Stimulated activated naive CD4-positive, alpha-beta T cell treated with Interleukin-2 at 50 U/mL for 16 hours (primary cell): Measurements from ENCODE around the gene OR10A5.
"Not testable (repeated sequence)": the region's sequence is repeated elsewhere in the genome, so short reads cannot be mapped to it uniquely, and the experiment has no call there.

Experiments used
- DNase-seq: peaks from one replicate; lab custom pipeline; 2025; lab: John Stamatoyannopoulos, UW

Gene OR10A5, protein sequence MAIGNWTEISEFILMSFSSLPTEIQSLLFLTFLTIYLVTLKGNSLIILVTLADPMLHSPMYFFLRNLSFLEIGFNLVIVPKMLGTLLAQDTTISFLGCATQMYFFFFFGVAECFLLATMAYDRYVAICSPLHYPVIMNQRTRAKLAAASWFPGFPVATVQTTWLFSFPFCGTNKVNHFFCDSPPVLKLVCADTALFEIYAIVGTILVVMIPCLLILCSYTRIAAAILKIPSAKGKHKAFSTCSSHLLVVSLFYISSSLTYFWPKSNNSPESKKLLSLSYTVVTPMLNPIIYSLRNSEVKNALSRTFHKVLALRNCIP

DNA sequence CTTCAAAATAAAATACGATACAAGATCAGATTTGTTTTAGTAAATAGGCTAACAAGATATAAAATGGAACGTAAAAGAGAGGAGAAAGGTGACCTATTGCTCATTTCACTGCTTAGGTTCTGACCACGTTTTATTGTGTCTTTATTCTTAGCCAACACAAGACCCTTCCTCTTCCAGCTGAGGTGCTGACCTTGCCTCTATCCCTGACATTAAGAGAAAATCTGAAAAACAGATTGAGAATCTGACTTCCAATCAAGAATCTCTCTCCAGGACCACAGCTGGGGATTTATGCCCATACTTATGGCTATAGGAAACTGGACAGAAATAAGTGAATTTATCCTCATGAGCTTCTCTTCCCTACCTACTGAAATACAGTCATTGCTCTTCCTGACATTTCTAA is at the start of gene OR10A5:
OR10A5 (plus strand) TSS at position 301 of the 400 bp plus-strand sequence; CDS start at position 301, 0 bp downstream.
- DNase-seq: no peak

DNA sequence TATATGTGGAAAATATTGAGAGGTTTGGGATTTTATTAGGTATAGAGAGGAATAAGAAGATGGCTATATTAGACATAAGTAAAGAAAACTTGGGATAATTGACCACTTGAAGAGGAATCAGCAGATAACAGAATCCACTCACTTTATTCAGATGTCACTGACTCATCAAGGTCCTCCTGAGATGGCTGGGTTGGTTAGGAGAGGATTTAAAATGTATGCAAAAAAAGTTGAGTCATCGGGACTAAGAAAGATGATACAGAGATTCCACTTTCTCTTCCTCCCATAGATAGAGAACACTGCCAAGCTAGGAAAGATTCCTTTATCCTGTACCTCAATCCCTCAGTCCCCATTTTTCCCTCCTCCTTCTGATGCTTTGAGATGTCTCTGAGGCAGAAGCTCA is 46.1 kb upstream of the OR10A5 start, which contains the start of gene OR6A2:
OR6A2 (minus strand) TSS at position 288 of the 400 bp plus-strand sequence. CDS start 3,981 bp downstream, outside the sequence.
- no peak for DNase-seq

DNA sequence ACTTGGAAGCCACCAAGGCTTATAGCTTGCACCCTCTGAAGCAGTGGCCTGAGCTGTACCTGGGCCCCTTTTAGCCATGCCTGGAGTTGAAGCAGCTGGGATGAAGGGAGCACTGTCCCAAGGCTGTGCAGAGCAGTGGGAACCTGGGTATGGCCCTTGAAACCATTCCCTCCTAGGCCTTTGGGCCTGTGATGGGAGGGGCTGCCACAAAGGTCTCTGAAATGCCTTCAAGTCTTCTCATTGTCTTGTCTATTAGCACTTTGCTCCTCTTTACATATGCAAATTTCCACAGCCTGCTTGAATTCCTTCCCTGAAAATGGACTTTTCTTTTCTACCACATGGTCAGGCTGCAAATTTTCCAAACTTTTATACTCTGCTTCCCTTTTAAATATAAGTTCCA is 44.4 kb upstream of the OR10A5 start:
- not testable (repeated sequence) for DNase-seq

DNA sequence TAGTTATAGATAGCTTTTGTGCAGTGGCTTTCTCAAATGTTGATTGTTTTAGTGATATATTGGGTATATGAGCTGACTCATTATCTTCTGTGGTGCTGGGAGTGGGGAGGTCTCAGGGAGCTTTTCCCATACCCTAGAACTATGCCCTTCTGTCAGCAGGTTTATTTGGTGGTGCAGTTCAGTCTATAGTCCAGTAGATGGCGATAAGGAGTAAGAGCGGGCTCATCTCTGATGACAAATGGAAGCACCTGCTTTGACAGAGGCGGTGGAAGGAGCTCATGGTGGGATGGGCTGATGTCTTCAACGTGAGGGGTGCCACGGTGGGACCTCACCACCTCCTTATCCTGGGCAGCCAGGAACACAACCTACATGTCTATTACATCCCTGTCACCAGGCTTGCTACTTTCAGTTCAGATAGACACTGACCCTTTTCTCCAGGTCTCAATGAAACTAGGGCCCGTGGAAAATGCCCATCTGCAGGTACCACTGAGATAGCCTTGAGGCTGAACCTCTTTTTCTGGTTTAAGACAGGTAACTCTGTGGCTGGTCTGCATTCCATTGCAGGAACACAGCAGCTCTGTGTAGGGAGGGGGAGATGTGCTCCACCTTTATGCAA is 33.0 kb upstream of the OR10A5 start:
- no peak for DNase-seq

DNA sequence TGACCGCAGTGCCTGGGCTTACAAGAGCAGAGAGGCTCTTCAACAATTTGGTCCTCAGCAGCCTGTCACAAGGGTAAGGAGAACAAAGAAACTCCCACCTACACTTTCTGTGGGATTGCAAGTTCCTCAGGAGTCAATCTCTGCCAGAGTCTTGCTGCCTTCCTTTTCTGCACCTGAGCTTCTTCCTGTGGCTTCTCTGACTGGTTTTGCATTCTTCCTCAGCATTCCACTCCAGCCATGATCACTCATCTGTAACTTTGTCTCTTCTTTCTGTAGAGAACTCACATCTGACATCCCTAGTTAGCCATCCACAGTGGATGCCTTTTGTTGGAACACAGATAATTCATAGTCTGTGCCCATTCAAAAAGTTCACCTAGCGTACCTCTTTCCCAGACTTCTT is 31.8 kb upstream of the OR10A5 start:
- no peak for DNase-seq

DNA sequence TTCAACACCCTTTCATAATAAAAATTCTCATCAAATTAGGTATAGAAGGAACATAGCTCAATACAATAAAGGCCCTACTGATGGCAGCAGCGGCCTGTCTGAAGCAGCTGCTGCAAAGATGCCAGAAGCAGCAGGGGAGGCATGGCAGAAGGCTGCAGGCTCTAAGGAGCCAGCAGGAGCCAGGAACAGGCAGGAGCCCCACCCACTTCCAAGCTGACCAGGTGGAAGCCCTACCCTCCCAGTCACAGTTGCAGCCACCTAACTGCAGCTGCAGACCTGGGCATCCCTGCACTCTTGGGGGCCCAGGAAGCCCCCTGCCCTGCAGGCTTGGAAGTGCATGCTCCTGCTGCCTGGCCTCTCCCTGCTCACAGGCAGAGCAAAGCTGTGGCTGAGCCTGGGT is 27.8 kb upstream of the OR10A5 start:
- DNase-seq: no peak

DNA sequence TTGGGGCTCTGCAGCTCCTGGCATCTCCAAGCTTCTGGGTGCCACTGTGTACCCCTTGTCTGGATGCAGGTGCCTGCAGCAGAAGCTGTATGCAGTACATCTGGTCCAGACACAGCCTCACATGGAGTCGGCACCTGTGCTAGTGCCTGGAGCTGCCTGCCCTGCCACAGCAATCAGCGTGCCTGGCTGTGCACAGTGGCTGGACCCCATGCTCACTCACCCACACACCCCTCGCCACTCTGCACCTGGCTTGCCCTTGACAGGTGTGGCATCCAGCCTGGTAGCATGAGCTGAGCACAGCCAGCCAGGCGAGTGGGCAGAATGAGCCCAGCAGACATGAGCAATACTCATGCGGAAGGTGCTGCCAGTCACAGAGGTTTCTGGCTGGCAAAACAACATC is 26.5 kb upstream of the OR10A5 start:
- DNase-seq: no peak

DNA sequence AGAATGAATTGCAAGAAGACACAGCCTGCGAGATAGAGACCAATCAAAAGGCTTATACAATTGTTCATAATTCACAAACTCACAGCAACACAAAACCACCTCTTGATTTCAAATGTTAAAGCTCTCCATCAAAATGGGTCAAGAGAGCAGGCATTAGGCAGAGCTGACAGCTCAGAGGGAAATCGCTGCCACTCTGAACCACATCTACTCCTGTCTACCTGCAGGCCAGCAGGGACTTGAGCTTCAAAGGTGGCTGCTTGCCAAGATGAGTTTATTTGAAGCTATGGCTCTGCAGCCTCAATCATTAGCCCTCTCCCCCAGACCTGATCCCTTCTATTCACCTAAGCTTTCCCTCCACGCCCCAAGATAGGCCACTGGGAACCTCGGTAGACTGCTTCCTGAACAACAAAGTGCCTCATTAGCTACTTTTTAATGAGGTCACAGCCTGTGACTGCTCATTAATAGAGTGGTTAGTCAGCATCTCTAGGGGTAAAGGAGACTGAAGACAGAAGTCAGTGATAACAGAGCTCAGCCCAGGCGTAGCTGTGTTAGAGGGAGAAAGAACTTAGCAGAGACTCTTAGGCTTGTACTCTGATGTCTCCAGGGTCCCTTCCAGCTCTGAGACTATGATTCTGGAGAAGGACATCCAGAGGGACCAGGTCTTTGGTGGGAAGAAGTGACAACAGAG is 21.2 kb upstream of the OR10A5 start:
- DNase-seq: no peak

DNA sequence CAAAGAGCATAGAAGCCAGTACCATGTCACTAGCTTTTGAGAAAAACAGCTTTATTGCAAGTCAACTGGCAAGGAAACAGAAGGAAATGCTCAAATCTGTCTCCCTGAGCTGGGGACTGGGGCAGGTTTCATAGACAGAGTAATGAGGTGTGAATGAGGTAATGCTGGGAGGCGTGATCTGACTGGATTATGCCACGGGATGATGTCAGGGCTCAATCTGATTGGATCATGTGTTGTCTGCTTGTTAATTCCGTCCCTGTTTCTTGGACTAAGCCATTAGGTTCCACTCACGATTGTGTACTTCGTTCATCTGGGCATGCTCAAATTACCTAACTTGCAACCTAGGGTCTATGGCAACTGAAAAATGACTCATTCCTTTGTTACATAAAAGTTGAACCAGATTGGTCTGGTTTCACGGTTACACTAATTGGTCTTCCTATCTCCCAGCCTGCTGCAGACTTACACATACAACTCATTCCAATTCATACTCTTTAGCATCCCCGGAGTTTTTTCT is 20.2 kb upstream of the OR10A5 start:
- DNase-seq: no peak

DNA sequence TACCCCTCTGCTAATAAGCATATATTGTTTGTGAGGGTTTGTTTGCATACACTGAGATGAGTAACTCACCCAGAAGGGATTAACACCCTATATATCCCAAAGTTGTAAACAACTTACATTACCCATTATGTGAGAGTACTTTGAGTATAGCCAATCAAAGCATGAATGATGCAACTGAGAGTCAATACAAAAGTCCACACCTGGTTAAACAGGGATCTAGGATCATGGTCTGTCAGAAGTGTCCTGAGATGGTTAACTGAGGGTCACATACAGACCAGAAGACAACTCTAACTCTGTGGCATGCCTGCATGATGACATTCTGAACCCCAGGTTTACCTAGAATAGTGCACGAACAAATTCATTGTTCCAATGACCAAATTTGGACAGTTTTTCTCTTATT is 17.4 kb upstream of the OR10A5 start:
- no peak for DNase-seq

DNA sequence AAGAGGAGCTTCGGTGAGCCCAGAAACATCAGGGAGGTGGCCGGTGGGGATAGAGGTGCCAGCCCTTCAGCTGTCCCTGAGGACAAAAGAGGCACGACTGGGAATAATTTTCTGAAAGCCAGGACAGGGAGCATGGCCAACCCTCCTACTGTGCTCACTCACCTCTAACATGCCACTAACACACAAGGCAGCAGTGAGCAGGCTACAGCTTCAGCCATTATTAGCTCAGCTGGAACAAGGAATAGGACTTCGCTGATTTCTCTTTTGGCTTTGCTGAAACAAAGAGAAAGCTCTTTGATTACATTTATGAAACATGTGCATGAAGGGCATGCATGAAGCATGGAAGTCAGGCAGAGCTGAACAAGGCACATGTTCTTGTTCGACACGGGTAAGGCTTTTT is 12.1 kb upstream of the OR10A5 start:
- no peak for DNase-seq

DNA sequence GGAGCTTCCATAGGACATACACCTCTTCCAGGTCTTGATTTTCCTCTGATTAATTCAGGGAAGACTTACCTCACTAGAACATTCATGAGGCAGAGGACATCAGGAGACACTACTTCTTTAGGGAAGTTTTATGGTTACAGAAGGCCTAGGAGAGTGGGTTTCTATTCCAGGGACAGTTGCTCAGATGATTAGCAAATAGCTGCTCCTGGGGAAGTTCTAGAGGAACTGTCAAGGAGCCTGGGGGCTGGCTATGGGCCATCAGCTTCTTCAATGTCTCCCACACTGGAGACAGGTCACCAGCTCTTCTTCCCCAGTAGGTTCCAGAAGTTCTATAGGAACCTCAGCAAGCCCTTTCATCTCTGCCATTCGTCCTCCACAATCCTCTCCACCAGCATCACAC is 11.5 kb upstream of the OR10A5 start:
- no peak for DNase-seq

DNA sequence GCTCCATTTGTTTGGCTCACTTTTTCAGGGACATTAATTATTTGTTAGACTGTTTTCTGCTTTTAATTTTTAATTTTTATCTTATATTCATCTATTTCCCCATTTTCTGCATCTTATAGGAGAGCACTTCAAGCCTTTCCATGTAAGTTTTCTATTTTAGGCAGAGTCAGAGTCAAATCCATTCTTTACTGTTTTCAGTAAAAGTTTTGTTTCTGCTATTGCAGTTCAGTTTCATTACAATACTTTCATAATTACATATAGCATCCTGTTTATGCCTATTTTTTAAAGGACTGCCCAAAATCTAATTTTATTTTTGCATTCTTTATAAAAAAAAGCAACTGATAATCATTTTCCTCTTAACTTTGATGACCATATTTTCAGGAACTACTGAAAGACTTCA is 3.8 kb upstream of the OR10A5 start:
- no peak for DNase-seq

DNA sequence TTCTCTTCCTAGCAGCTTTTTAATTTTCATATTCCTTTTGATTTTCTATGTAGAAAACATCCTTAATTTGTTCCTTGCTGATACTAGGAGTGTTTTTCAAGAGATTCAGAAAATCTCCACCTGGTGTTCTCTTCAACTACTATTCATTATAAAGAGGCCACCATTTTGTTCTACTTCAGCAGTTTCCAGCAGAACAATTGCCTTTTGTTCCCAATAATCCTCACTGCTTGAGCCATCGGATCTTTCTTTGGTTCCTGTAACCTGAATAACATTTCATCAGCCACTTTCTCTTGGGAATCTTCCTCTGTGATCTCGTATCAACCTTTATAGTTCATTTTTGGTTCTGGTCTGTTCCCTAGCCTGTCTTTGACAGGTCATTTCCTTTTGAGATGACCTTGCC is 1.8 kb upstream of the OR10A5 start:
- DNase-seq: no peak

DNA sequence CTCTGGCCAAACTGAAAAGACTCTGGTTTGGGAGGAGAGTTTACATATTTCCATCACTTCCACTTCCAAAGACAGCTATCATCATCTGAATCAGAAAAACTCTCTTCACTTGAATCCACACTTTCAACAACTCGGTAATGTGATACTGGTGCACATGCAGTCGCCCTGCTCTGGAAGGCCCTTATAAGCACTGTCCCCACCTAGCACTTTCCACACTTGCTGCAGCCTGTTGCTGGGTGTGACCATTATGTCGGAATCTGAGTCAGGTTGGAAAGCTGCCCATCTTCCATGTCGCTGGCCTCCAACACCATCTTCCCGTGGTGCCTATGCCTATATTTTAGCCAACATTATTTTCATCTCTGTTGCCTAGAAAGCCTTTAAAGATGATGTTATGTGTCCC is 1.1 kb upstream of the OR10A5 start:
- no peak for DNase-seq

DNA sequence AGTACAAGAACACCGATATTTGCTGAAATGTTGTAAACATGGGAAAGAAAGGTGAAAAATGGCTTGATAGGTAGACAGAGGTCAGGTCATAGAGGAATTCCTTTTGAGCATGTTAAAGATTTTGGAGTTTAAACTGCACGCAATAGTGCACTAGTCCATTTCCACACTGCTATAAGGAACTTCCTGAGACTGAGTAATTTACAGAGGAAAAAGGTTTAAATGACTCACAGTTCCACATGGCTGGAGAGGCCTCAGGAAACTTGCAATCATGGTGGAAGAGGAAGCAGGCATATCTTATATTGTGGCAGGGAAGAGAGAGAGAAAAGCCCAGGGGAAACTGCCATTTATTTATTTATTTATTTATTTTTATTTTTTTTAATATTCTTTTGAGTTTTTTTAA is 5.0 kb downstream of the OR10A5 start:
- DNase-seq: no peak

DNA sequence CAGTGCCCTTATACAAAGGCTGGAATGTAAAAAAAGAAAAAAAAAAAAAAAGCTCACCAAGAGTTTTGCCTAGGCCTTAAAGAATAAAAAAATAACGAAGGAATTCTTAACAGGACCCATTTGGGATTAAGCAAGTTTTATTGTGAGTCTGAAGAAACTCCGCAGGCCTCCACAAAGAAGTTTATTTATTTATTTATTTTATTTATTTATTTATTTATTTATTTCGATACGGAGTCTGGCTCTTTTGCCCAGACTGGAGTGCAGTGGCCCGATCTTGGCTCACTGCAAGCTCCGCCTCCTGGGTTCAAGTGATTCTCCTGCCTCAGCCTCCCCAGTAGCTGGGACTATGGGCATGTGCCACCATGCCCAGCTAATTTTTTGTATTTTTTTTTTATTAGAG is 9.3 kb downstream of the OR10A5 start:
- not testable (repeated sequence) for DNase-seq

DNA sequence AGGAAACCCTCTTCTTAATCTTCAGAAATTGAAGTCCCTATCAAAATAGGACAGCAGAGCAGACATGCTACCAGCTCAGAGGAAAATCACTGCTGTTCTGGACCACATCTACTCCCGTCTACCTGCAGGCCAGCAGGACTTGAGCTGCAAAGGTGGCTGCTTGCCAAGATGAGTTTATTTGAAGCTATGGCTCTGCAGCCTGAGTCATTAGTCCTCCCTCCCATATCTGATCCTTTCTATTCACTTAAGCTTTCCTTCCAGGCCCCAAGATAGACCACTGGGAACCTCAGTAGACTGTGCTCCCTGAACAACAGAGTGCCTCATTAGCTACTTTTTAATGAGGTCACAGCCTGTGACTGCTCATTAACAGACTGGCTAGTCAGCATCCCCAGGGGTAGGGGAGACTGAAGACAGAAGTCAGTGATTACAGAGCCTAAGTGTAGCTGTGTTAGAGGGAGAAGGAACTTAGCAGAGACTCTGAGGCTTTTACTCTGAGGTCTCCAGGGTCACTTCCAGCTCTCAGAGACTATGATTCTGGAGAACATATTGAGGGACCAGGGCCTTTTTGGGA is 10.6 kb downstream of the OR10A5 start:
- no peak for DNase-seq

DNA sequence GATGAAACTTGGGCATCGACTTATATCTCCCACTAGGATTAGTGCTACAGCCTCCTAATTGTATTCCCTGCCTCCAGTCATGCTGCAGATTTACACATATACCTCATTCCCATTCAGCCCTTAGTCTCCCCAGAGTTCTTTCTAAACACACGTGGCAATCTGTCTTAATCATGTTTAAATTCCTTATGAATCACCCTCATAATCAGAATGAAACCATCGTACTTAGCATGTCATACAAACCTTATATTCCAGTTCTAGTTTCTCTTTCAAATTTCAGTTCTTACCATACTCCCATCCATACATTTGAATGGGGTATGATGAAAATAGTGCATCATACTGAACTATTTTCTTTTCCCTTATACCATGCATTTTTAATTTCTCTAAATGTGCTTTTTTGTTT is 11.4 kb downstream of the OR10A5 start:
- no peak for DNase-seq

DNA sequence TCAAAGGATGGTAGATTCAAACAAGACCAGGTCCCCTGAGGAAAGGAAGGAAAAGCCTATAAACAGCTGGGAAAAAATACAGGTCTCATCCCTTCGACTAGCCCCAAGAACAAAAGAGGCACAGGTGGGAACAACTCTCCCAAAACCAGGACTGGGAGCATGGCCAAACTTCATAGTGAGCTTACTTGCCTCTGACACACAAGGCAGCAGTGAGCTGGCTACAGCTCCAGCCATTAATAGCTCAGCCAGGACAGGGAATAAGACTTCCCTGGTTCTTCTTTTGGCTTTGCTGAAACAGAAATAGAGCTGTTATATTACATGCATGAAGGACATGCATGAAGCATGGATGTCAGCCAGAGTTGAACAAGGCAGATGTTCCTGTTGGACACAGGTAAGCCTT is 17.5 kb downstream of the OR10A5 start, which contains the start of gene OR10A2:
OR10A2 (plus strand) TSS at position 97 of the 400 bp plus-strand sequence. CDS start 6,698 bp downstream, outside the sequence.
- no peak for DNase-seq

DNA sequence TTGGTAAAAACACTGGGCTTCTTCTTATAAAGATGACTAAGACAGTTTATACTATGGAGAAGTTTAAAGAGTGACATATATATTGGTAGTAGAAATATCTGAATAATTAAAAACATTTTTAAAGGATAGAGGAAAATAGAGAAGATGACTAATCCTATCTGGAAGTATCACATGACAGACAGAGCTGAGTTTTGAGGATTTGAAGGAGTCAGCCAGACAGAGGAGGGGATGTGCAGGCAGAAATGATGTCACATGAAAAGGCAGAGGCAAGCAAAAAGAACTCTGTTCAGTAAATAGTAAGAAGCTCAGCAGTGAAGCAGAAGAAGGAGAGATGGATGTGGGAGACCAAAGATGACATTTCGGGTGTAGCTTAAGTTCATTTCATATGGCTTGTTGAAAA is 19.0 kb downstream of the OR10A5 start:
- DNase-seq: no peak

DNA sequence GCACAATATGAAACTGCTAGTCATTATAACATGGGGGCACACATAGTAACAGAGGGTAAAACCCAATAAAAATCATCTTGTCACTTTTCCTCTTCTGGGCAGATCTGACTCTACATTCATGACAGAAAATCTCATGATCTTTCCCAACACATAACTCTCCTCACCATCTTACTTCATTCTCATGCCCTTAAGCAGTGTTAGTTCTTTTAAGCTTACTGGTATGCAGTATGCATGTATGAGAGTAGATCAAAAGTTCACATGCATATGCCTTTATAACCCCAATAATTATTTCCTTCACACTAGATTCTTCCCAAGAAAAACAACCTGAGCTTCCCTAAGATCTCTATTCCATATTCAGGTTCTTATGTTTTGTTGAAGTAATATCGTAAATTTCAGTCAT is 25.8 kb downstream of the OR10A5 start:
- DNase-seq: no peak

DNA sequence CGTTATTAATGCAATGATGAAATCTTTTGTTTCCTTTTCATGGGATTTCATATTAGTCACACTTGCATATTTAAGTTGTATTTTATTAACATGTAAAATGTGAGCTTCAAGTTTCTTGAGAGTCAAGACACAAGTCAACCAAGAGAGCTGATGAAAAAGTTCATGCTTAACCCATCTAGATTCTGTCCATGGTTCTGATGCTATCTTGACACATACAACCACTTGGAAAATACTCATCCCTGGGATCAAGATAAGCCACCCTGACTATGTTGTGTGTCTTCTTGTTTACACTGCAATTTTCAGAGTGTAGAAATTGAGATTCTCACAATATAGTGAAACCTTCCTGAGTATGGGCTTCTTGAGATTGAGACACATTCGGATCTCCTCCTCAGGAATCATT is 30.3 kb downstream of the OR10A5 start:
- no peak for DNase-seq
